ENCODE measurements around the gene CFAP299.

The CFAP299 gene

GRCh38 chr4:80393970-80394250 is 58.4 kb downstream of the CFAP299 start:
- no peak for TF ChIP-seq CTCF (conservative IDR thresholded peaks at IDR 0.05; ENCODE audit: control insufficient read depth, insufficient read depth, low read depth, low read length)
- H3K4me3 ChIP-seq (ENCODE audit: control insufficient read depth, low read depth, low read length), result no peak overlapping the region
- no peak for DNase-seq (ENCODE audit: low read depth)

- H3K4me3 ChIP-seq (ENCODE audit: control insufficient read depth, low read depth, low read length), result no peak overlapping the region
- peak; percentile 92 for DNase-seq (ENCODE audit: low read depth)
- TF ChIP-seq CTCF (conservative IDR thresholded peaks at IDR 0.05; ENCODE audit: control insufficient read depth, insufficient read depth, low read depth, low read length), result no peak
Observed at GRCh38 chr4:80407246-80407645, 71.7 kb downstream of the CFAP299 start.

- no peak for TF ChIP-seq CTCF (conservative IDR thresholded peaks at IDR 0.05; ENCODE audit: control insufficient read depth, insufficient read depth, low read depth, low read length)
- no peak for DNase-seq (ENCODE audit: low read depth)
- no peak overlapping the region for H3K4me3 ChIP-seq (ENCODE audit: control insufficient read depth, low read depth, low read length)
Observed at GRCh38 chr4:80409809-80410208, 74.3 kb downstream of the CFAP299 start.

GRCh38 chr4:80412322-80412721 is 76.8 kb downstream of the CFAP299 start:
- no peak for DNase-seq (ENCODE audit: low read depth)
- no peak overlapping the region for H3K4me3 ChIP-seq (ENCODE audit: control insufficient read depth, low read depth, low read length)
- no peak for TF ChIP-seq CTCF (conservative IDR thresholded peaks at IDR 0.05; ENCODE audit: control insufficient read depth, insufficient read depth, low read depth, low read length)

GRCh38 chr4:80413086-80413485 is 77.6 kb downstream of the CFAP299 start:
- no peak for DNase-seq (ENCODE audit: low read depth)
- H3K4me3 ChIP-seq (ENCODE audit: control insufficient read depth, low read depth, low read length), result no peak overlapping the region
- TF ChIP-seq CTCF (conservative IDR thresholded peaks at IDR 0.05; ENCODE audit: control insufficient read depth, insufficient read depth, low read depth, low read length), result no peak

GRCh38 chr4:80417019-80417418 is 81.5 kb downstream of the CFAP299 start:
- H3K4me3 ChIP-seq (ENCODE audit: control insufficient read depth, low read depth, low read length), result no peak overlapping the region
- no peak for TF ChIP-seq CTCF (conservative IDR thresholded peaks at IDR 0.05; ENCODE audit: control insufficient read depth, insufficient read depth, low read depth, low read length)
- DNase-seq (ENCODE audit: low read depth), result no peak

GRCh38 chr4:80419946-80420345 is 84.4 kb downstream of the CFAP299 start:
- no peak for TF ChIP-seq CTCF (conservative IDR thresholded peaks at IDR 0.05; ENCODE audit: control insufficient read depth, insufficient read depth, low read depth, low read length)
- no peak for DNase-seq (ENCODE audit: low read depth)
- no peak overlapping the region for H3K4me3 ChIP-seq (ENCODE audit: control insufficient read depth, low read depth, low read length)

Data from fibroblast of mammary gland (primary cell).